HG03095 (cell line): ENCODE data around the gene EPS8L3.
A peak's percentile ranks its signal among the peaks of the same experiment; 100 is the strongest.
"Not testable (repeated sequence)": the region's sequence is repeated elsewhere in the genome, so short reads cannot be mapped to it uniquely, and the experiment has no call there.

Experiments
- ATAC-seq: cut with Tn5 transposase; IDR thresholded peaks from one replicate; pipeline ENCODE4 v1.9.1; 2021; ENCODE audit warnings: moderate library complexity; ENCODE audit not compliant: unreplicated experiment

Gene EPS8L3

GRCh38 chr1:109748311-109748710, 15.4 kb downstream of the EPS8L3 start:
- not testable (repeated sequence) for ATAC-seq

- ATAC-seq, result no peak
Observed at GRCh38 chr1:109740615-109741373, 22.9 kb downstream of the EPS8L3 start, which contains the start of gene GSTM3. TSS of gene GSTM3 (minus strand) at chr1:109741038. CDS start at chr1:109740287, 751 bp downstream.

GRCh38 chr1:109739738-109740614, 23.7 kb downstream of the EPS8L3 start:
- peak; percentile 90 for ATAC-seq

- ATAC-seq, result no peak
Observed at GRCh38 chr1:109733236-109733870, 30.4 kb downstream of the EPS8L3 start.

- ATAC-seq, result no peak
Observed at GRCh38 chr1:109732390-109732881, 31.3 kb downstream of the EPS8L3 start.

- ATAC-seq, result no peak
Observed at GRCh38 chr1:109730666-109731065, 33.1 kb downstream of the EPS8L3 start.

- ATAC-seq, result no peak
Observed at GRCh38 chr1:109728870-109729269, 34.9 kb downstream of the EPS8L3 start.

GRCh38 chr1:109726728-109727373, 36.9 kb downstream of the EPS8L3 start:
- no peak for ATAC-seq

- ATAC-seq, result no peak
Observed at GRCh38 chr1:109726007-109726406, 37.7 kb downstream of the EPS8L3 start.

GRCh38 chr1:109725510-109725909, 38.2 kb downstream of the EPS8L3 start:
- ATAC-seq, result no peak

- no peak for ATAC-seq
Observed at GRCh38 chr1:109724933-109725332, 38.8 kb downstream of the EPS8L3 start.

GRCh38 chr1:109722908-109723691, 40.6 kb downstream of the EPS8L3 start:
- ATAC-seq, result no peak

GRCh38 chr1:109721971-109722370, 41.8 kb downstream of the EPS8L3 start:
- no peak for ATAC-seq

GRCh38 chr1:109721042-109721441, 42.7 kb downstream of the EPS8L3 start:
- no peak for ATAC-seq

GRCh38 chr1:109719337-109719837, 44.3 kb downstream of the EPS8L3 start:
- ATAC-seq, result no peak

- ATAC-seq, result no peak
Observed at GRCh38 chr1:109718495-109718894, 45.2 kb downstream of the EPS8L3 start.

- ATAC-seq, result no peak
Observed at GRCh38 chr1:109717729-109718128, 46.0 kb downstream of the EPS8L3 start.

- no peak for ATAC-seq
Observed at GRCh38 chr1:109716570-109717090, 47.1 kb downstream of the EPS8L3 start.

- ATAC-seq, result no peak
Observed at GRCh38 chr1:109716121-109716520, 47.6 kb downstream of the EPS8L3 start.
